ENCODE results near the gene CDC16.
"Not testable (repeated sequence)": the region's sequence is repeated elsewhere in the genome, so short reads cannot be mapped to it uniquely, and the experiment has no call there.

The CDC16 gene

DNA sequence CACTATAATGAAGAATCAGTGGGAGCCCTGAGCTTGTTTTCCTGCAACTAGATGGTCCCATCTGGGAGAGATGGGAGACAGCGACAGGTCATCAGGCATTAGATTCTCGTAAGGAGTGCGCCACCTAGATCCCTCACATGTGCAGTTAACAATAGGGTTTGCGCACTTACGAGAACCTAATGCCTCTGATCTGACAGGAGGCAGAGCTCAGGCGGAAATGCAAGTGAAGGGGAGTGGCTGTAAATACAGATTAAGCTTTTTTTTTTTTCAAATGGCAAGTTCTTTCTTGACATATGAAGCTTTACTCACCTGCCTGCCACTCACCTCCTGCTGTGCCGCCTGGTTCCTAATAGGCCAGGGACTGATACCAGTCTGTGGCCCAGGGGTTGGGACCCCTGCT, 14.4 kb downstream of the CDC16 start:
- Histone ChIP-seq H3K4me3 (ENCODE audit: low read length) (no peak overlapping the region), H3K27ac (ENCODE audit: low read length) (no peak overlapping the region), H3K4me1 (ENCODE audit: control insufficient read depth, low read depth, low read length) (no peaks in the 10 kb centered on the region), H3K9ac (ENCODE audit: low read length) (no peak overlapping the region), H3K9me3 (ENCODE audit: control insufficient read depth, low read depth, low read length) (no peaks in the 10 kb centered on the region), H3K27me3 (ENCODE audit: control insufficient read depth, insufficient read depth, low read length) (no peaks in the 10 kb centered on the region), H3K36me3 (ENCODE audit: control insufficient read depth, low read depth, low read length) (peaks cover 86% of the 10 kb centered on the region)

DNA sequence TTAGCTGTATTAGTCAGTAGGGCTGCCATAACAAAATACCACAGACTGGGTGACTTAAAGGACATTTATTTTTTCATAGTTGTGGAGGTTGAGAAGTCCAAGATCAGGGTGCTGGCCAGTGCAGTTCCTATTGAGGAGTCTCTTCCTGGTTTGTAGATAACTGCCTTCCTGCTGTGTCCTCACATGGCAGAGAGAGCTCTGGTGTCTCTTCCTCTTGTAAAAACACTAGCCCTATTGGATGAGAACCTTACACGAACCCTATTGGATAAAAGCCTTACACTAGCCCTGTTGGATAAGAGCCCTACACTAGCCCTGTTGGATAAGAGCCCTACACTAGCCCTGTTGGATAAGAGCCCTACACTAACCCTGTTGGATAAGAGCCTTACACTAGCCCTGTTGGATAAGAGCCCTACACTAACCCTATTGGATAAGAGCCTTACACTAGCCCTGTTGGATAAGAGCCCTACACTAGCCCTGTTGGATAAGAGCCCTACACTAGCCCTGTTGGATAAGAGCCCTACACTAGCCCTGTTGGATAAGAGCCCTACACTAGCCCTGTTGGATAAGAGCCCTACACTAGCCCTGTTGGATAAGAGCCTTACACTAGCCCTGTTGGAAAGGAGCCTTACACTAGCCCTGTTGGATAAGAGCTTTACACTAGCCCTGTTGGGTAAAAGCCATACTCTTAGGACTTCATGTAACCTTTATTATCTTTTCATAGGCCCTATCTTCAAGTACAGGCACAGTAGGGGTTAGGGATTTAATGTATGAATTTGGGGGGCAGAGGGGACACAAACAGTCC, 17.1 kb downstream of the CDC16 start:
- not testable (repeated sequence) for H3K9me3 ChIP-seq (ENCODE audit: control insufficient read depth, low read depth, low read length); H3K4me3 ChIP-seq (ENCODE audit: low read length); H3K9ac ChIP-seq (ENCODE audit: low read length); H3K27me3 ChIP-seq (ENCODE audit: control insufficient read depth, insufficient read depth, low read length); H3K27ac ChIP-seq (ENCODE audit: low read length)
- Histone ChIP-seq H3K4me1 (ENCODE audit: control insufficient read depth, low read depth, low read length) (peaks cover 12% of the 10 kb centered on the region), H3K36me3 (ENCODE audit: control insufficient read depth, low read depth, low read length) (peaks cover 80% of the 10 kb centered on the region)

DNA sequence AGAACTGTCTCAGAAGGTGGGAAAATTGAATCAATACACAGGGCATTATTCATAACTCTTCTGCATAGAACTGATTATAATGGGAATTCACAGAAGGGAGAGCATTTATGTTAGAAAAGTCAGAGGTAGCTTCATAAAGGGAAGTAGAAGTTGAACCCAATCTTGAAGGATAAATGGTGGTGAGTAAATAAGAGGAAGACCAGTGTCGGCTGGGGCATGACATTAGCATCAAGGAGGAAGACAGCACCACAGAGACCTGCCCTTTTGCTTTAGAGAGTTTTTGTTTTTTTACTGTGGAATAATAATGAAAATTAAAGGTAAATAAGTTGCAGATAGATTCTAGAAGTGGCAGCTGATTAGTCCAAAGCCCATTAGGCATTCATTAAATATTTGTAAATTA, 21.9 kb downstream of the CDC16 start:
- Histone ChIP-seq H3K27ac (ENCODE audit: low read length) (no peak overlapping the region), H3K27me3 (ENCODE audit: control insufficient read depth, insufficient read depth, low read length) (no peaks in the 10 kb centered on the region), H3K9ac (ENCODE audit: low read length) (no peak overlapping the region), H3K4me3 (ENCODE audit: low read length) (peak overlapping the region; percentile 19), H3K9me3 (ENCODE audit: control insufficient read depth, low read depth, low read length) (no peaks in the 10 kb centered on the region), H3K36me3 (ENCODE audit: control insufficient read depth, low read depth, low read length) (peaks cover 73% of the 10 kb centered on the region), H3K4me1 (ENCODE audit: control insufficient read depth, low read depth, low read length) (peaks cover 17% of the 10 kb centered on the region)

DNA sequence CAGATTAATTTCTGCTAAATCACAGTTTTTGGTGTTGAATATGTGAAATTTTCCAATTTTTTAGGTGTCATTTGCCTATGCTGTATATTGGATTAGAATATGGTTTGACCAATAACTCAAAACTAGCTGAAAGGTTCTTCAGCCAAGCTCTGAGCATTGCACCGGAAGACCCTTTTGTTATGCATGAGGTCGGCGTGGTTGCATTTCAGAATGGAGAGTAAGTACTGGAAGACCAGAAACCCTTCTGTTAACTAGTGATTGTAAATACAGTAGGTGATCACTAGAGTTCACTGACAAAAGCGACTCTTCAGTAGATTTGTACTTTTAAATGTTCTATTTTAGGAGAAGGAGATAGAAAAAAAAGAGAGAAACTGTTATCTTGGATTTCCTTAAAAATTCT, 22.3 kb downstream of the CDC16 start:
- Histone ChIP-seq H3K36me3 (ENCODE audit: control insufficient read depth, low read depth, low read length) (peaks cover 72% of the 10 kb centered on the region), H3K27ac (ENCODE audit: low read length) (no peak overlapping the region), H3K27me3 (ENCODE audit: control insufficient read depth, insufficient read depth, low read length) (no peaks in the 10 kb centered on the region), H3K9me3 (ENCODE audit: control insufficient read depth, low read depth, low read length) (no peaks in the 10 kb centered on the region), H3K9ac (ENCODE audit: low read length) (no peak overlapping the region), H3K4me1 (ENCODE audit: control insufficient read depth, low read depth, low read length) (peaks cover 17% of the 10 kb centered on the region), H3K4me3 (ENCODE audit: low read length) (no peak overlapping the region)

DNA sequence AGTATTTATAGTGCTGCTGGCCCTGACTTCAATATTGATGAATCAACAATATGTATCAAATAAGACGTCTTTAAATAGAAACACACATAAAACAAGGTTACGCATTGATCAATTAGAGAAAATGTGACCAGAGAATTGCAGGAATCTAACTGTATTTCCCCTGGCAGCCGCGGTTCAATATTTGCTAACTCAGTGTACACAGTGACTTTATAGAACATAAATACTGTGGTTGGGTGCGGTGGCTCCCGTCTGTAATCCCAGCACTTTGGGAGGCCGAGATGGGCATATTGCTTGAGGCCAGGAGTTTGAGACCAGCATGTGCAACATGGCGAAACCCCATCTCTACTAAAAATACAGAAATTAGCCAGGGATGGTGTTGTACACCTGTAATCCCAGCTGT, 23.9 kb downstream of the CDC16 start:
- Histone ChIP-seq H3K9ac (ENCODE audit: low read length) (no peak overlapping the region), H3K4me1 (ENCODE audit: control insufficient read depth, low read depth, low read length) (peaks cover 17% of the 10 kb centered on the region), H3K27ac (ENCODE audit: low read length) (no peak overlapping the region), H3K27me3 (ENCODE audit: control insufficient read depth, insufficient read depth, low read length) (no peaks in the 10 kb centered on the region), H3K9me3 (ENCODE audit: control insufficient read depth, low read depth, low read length) (no peaks in the 10 kb centered on the region), H3K4me3 (ENCODE audit: low read length) (no peak overlapping the region), H3K36me3 (ENCODE audit: control insufficient read depth, low read depth, low read length) (peaks cover 75% of the 10 kb centered on the region)

GRCh38 chr13:114259374-114259773, 24.7 kb downstream of the CDC16 start:
- Histone ChIP-seq H3K9me3 (ENCODE audit: control insufficient read depth, low read depth, low read length) (no peaks in the 10 kb centered on the region), H3K36me3 (ENCODE audit: control insufficient read depth, low read depth, low read length) (peaks cover 77% of the 10 kb centered on the region), H3K27ac (ENCODE audit: low read length) (no peak overlapping the region), H3K27me3 (ENCODE audit: control insufficient read depth, insufficient read depth, low read length) (no peaks in the 10 kb centered on the region), H3K4me3 (ENCODE audit: low read length) (no peak overlapping the region), H3K9ac (ENCODE audit: low read length) (no peak overlapping the region), H3K4me1 (ENCODE audit: control insufficient read depth, low read depth, low read length) (peaks cover 17% of the 10 kb centered on the region)

- Histone ChIP-seq H3K9ac (ENCODE audit: low read length) (no peak overlapping the region), H3K4me1 (ENCODE audit: control insufficient read depth, low read depth, low read length) (peaks cover 17% of the 10 kb centered on the region), H3K27ac (ENCODE audit: low read length) (no peak overlapping the region), H3K9me3 (ENCODE audit: control insufficient read depth, low read depth, low read length) (no peaks in the 10 kb centered on the region), H3K36me3 (ENCODE audit: control insufficient read depth, low read depth, low read length) (peaks cover 76% of the 10 kb centered on the region), H3K4me3 (ENCODE audit: low read length) (no peak overlapping the region), H3K27me3 (ENCODE audit: control insufficient read depth, insufficient read depth, low read length) (no peaks in the 10 kb centered on the region)
Measured at GRCh38 chr13:114259974-114260373, 25.3 kb downstream of the CDC16 start.

DNA sequence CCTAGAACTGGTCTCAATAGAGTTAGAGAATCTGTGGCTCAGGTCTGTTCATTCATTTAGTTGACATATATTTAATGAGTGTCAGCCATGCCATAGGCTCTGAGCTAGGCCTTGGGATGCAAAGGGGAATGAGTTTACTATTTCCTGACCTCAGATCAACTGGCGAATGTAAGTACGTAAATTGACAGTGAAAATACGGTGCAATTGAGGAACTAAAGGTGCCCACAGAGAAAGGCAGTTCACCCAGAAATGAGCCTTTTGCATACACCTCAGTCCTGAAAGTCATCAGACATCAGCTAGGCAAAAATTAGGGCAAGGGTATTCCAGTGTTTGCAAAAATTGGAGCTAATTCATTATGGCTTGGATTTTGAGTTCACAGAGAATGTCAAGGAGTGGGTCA, 26.1 kb downstream of the CDC16 start:
- Histone ChIP-seq H3K4me3 (ENCODE audit: low read length) (no peak overlapping the region), H3K9ac (ENCODE audit: low read length) (no peak overlapping the region), H3K27me3 (ENCODE audit: control insufficient read depth, insufficient read depth, low read length) (no peaks in the 10 kb centered on the region), H3K9me3 (ENCODE audit: control insufficient read depth, low read depth, low read length) (no peaks in the 10 kb centered on the region), H3K36me3 (ENCODE audit: control insufficient read depth, low read depth, low read length) (peaks cover 78% of the 10 kb centered on the region), H3K27ac (ENCODE audit: low read length) (no peak overlapping the region), H3K4me1 (ENCODE audit: control insufficient read depth, low read depth, low read length) (peaks cover 15% of the 10 kb centered on the region)

GRCh38 chr13:114261328-114261965, 26.8 kb downstream of the CDC16 start:
- Histone ChIP-seq H3K4me1 (ENCODE audit: control insufficient read depth, low read depth, low read length) (peaks cover 9% of the 10 kb centered on the region), H3K9ac (ENCODE audit: low read length) (no peak overlapping the region), H3K36me3 (ENCODE audit: control insufficient read depth, low read depth, low read length) (peaks cover 78% of the 10 kb centered on the region)

GRCh38 chr13:114263578-114263977, 28.9 kb downstream of the CDC16 start:
- H3K4me3 ChIP-seq (ENCODE audit: low read length) = no peak overlapping the region
- no peak overlapping the region for H3K9ac ChIP-seq (ENCODE audit: low read length)
- H3K36me3 ChIP-seq (ENCODE audit: control insufficient read depth, low read depth, low read length) = peaks cover 86% of the 10 kb centered on the region
- H3K4me1 ChIP-seq (ENCODE audit: control insufficient read depth, low read depth, low read length) = no peaks in the 10 kb centered on the region
- H3K27ac ChIP-seq (ENCODE audit: low read length) = no peak overlapping the region
- no peaks in the 10 kb centered on the region for H3K9me3 ChIP-seq (ENCODE audit: control insufficient read depth, low read depth, low read length)
- H3K27me3 ChIP-seq (ENCODE audit: control insufficient read depth, insufficient read depth, low read length) = no peaks in the 10 kb centered on the region

More at GRCh38 chr13:114261328-114261965, 26.8 kb downstream of the CDC16 start:
- Histone ChIP-seq H3K4me3 (ENCODE audit: low read length) (no peak overlapping the region), H3K27me3 (ENCODE audit: control insufficient read depth, insufficient read depth, low read length) (no peaks in the 10 kb centered on the region), H3K27ac (ENCODE audit: low read length) (no peak overlapping the region), H3K9me3 (ENCODE audit: control insufficient read depth, low read depth, low read length) (no peaks in the 10 kb centered on the region)

GRCh38 chr13:114264313-114264712, 29.6 kb downstream of the CDC16 start:
- H3K9ac ChIP-seq (ENCODE audit: low read length) = not testable (repeated sequence)
- H3K36me3 ChIP-seq (ENCODE audit: control insufficient read depth, low read depth, low read length) = peaks cover 86% of the 10 kb centered on the region

More at GRCh38 chr13:114264313-114264712, 29.6 kb downstream of the CDC16 start:
- H3K4me1 ChIP-seq (ENCODE audit: control insufficient read depth, low read depth, low read length); H3K27me3 ChIP-seq (ENCODE audit: control insufficient read depth, insufficient read depth, low read length); H3K9me3 ChIP-seq (ENCODE audit: control insufficient read depth, low read depth, low read length); H3K27ac ChIP-seq (ENCODE audit: low read length); H3K4me3 ChIP-seq (ENCODE audit: low read length): not testable (repeated sequence)
